ENCODE data around the gene PAGR1. TPM values are rescaled to one million over a fixed set of nuclear protein-coding genes. Genes with fewer than 3 reads are reported as not detected.

The PAGR1 gene
- total and polyA plus RNA-seq, 2 of the 13 experiments (the other 11 are each of a cell fraction or from before 2014, with no cell fraction given) = 9.8 to 66.4 TPM

GRCh38 chr16:29809031-29809747 is 6.8 kb upstream of the PAGR1 start (continued):
- TF ChIP-seq ZNF687 (CRISPR knock-in tag; IDR thresholded peaks at IDR 0.05) (0 out of 2 replicates have a peak, but pooled peaks have one; percentile 14), HNRNPL (IDR thresholded peaks at IDR 0.05; ENCODE audit: low read depth, low read length) (0 out of 2 replicates have a peak, but pooled peaks have one; percentile 55), SRSF1 (optimal IDR thresholded peaks at IDR 0.05; ENCODE audit: low read depth, low read length) (peak; percentile 11), NRL (CRISPR knock-in tag; IDR thresholded peaks at IDR 0.05; ENCODE audit: borderline replicate concordance) (peak; percentile 46; the same call in 1 of the 2 replicates), SRSF9 (IDR thresholded peaks at IDR 0.05; ENCODE audit: borderline replicate concordance, insufficient read depth, low read depth, low read length, poor library complexity, severe bottlenecking) (no peak), ONECUT2 (CRISPR knock-in tag; IDR thresholded peaks at IDR 0.05) (no peak)

All from HepG2 (cell line).